A549 treated with CORT108297 at 1 μM for 4 hours (cell line): Measurements from ENCODE around the gene LYRM7. TPM values are rescaled to one million over a fixed set of nuclear protein-coding genes. Genes with fewer than 3 reads are reported as not detected.

Experiments used
- total RNA-seq: library from RNA; stranded (reverse); fragments of 200-300 nt; extraction: Qiagen RNA extraction; gene quantifications from 5 replicates; pipeline ENCODE4 v1.2.3, GENCODE V29; 2022

The LYRM7 gene
- total RNA-seq: 3.1 to 4.3 TPM (median 3.4 TPM) in 5 replicates

GRCh38 chr5:131170540-131171275 lies at the start of gene LYRM7:
LYRM7 (plus strand) TSS chr5:131170944; CDS start chr5:131171021, 77 bp downstream.

GRCh38 chr5:131165119-131165727 lies 5.5 kb upstream of the LYRM7 start, which contains the start of gene HINT1:
HINT1 (minus strand) TSS chr5:131165256; CDS start chr5:131165205, 51 bp downstream.

Other genes with a start within 250 kb of the LYRM7 start
- 469 to 525 TPM (median 489 TPM) in 5 replicates for gene HINT1, start 5.7 kb upstream of the LYRM7 start, total RNA-seq
- 25.0 to 31.3 TPM (median 27.2 TPM) in 5 replicates for gene CDC42SE2, start 93.1 kb downstream of the LYRM7 start, total RNA-seq